ENCODE measurements around the gene B4GALT3.

The B4GALT3 gene

GRCh38 chr1:161159913-161160243 lies 17.4 kb downstream of the B4GALT3 start:
- no peak for DNase-seq

GRCh38 chr1:161159087-161159912 lies 18.0 kb downstream of the B4GALT3 start, which contains the start of gene USP21:
USP21 (plus strand) TSS chr1:161159500; CDS start chr1:161160641, 1,141 bp downstream.
- DNase-seq = peak; percentile 79

GRCh38 chr1:161158316-161159010 lies 18.8 kb downstream of the B4GALT3 start:
- no peak for DNase-seq

- no peak for DNase-seq
Observed at GRCh38 chr1:161157867-161158266, 19.4 kb downstream of the B4GALT3 start.

GRCh38 chr1:161153682-161154337 lies 23.5 kb downstream of the B4GALT3 start, which contains the start of gene UFC1:
UFC1 (plus strand) TSS chr1:161153978; CDS start chr1:161153998, 20 bp downstream.
- DNase-seq = peak; percentile 85

- DNase-seq = no peak
Observed at GRCh38 chr1:161153176-161153575, 24.1 kb downstream of the B4GALT3 start.

- no peak for DNase-seq
Observed at GRCh38 chr1:161145832-161146231, 31.5 kb downstream of the B4GALT3 start.

- DNase-seq = no peak
Observed at GRCh38 chr1:161140755-161141400, 36.4 kb downstream of the B4GALT3 start.

GRCh38 chr1:161139766-161140165 lies 37.5 kb downstream of the B4GALT3 start:
- DNase-seq = no peak

- DNase-seq = no peak
Observed at GRCh38 chr1:161138431-161138830, 38.9 kb downstream of the B4GALT3 start.

GRCh38 chr1:161137881-161138280 lies 39.4 kb downstream of the B4GALT3 start:
- no peak for DNase-seq

- DNase-seq = no peak
Observed at GRCh38 chr1:161133220-161133740, 44.0 kb downstream of the B4GALT3 start.

- peak; percentile 97 for DNase-seq
Observed at GRCh38 chr1:161132410-161133219, 44.7 kb downstream of the B4GALT3 start, which contains the start of gene DEDD. DEDD (minus strand) TSS chr1:161132667; CDS start chr1:161124462, 8,205 bp downstream.

- DNase-seq = no peak
Observed at GRCh38 chr1:161131523-161132409, 45.5 kb downstream of the B4GALT3 start.

- no peak for DNase-seq
Observed at GRCh38 chr1:161130266-161130665, 47.0 kb downstream of the B4GALT3 start.

GRCh38 chr1:161128591-161129420 lies 48.5 kb downstream of the B4GALT3 start:
- no peak for DNase-seq

GRCh38 chr1:161127649-161128048 lies 49.7 kb downstream of the B4GALT3 start:
- DNase-seq = no peak

- DNase-seq = no peak
Observed at GRCh38 chr1:161122967-161123366, 54.3 kb downstream of the B4GALT3 start.

- DNase-seq = no peak
Observed at GRCh38 chr1:161121834-161122233, 55.5 kb downstream of the B4GALT3 start.

All from NCI-H446 treated with DMSO at 0.1 percent for 48 hours (cell line).